HepG2 (cell line): Measurements from ENCODE around the gene GUCY2C. TPM values are rescaled to one million over a fixed set of nuclear protein-coding genes. Genes with fewer than 3 reads are reported as not detected.

Source experiments
- ATAC-seq: fragments of 200-7000 bp; cut with Tn5 transposase; 3 replicates; pipeline ENCODE4 v1.9.1; 2020; ENCODE audit warnings: mild to moderate bottlenecking, moderate library complexity
- BruUV-seq: library from RNA; stranded (reverse); fragments of 400-500 nt; replicated peaks from 2 replicates; lab custom pipeline; 2021; lab: Mats Ljungman, UMichigan
- CTCF ChIA-PET: fragments of 300-600 bp; formaldehyde crosslinking; extraction: SDS; loops from one replicate; lab custom pipeline; 2021; ENCODE audit warnings: low total read pairs, inconsistent platforms, low intra/inter-chr PET ratio; lab: Yijun Ruan, JAX
- POLR2A ChIA-PET: fragments of 350-600 bp; sonication (Branson Sonifier 250); formaldehyde crosslinking; loops from one replicate; lab custom pipeline; 2020; ENCODE audit warnings: antibody characterized with exemption, inconsistent platforms; lab: Yijun Ruan, JAX
- DNase-seq: peaks from one replicate; pipeline ENCODE4 v3.0.0-alpha.2; 2015; ENCODE audit warnings: low spot score
- FAIRE-seq: peaks from 3 replicates; lab custom pipeline; 2011; peaks lifted over from hg19 to GRCh38; lab: Jason Lieb, UNC
- H2AFZ ChIP-seq: one replicate; pipeline ENCODE4 v1.6.1; 2011; ENCODE audit warnings: low read length, inconsistent platforms
- H3K27ac ChIP-seq: fragments of 300-600 bp; 3 replicates; pipeline ENCODE4 v1.8.0; 2011; ENCODE audit warnings: mixed run types, mild to moderate bottlenecking, mixed read lengths, low read length, inconsistent platforms; ENCODE audit not compliant: insufficient read depth; ENCODE audit errors: extremely low read length
- H3K27me3 ChIP-seq, 2 experiments: fragments of 200-600 bp in 1 of 2; 2 replicates in 1 of 2; 3 replicates in 1 of 2; pipeline versions ENCODE4 v1.6.0 to v1.8.0; 2011; ENCODE audit warnings: low read length in 2 of 2, mild to moderate bottlenecking in 2 of 2, moderate library complexity in 2 of 2, inconsistent platforms in 1 of 2; ENCODE audit not compliant: insufficient read depth in 2 of 2, control insufficient read depth in 1 of 2
- H3K36me3 ChIP-seq, 2 experiments: fragments of 200-600 bp in 1 of 2; replicated peaks in 1 of 2; 2 replicates in 1 of 2; 3 replicates in 1 of 2; pipeline versions ENCODE4 v1.5.1 to v1.8.0; 2011; ENCODE audit warnings: low read length in 2 of 2, inconsistent platforms in 1 of 2; ENCODE audit not compliant: insufficient read depth in 2 of 2, control insufficient read depth in 1 of 2
- H3K4me1 ChIP-seq: 2 replicates; pipeline ENCODE4 v1.5.1; 2012; ENCODE audit warnings: low read length, inconsistent platforms; ENCODE audit not compliant: insufficient read depth
- H3K4me2 ChIP-seq: 2 replicates; pipeline ENCODE4 v1.6.0; 2011; ENCODE audit warnings: low read depth, low read length, inconsistent platforms
- H3K4me3 ChIP-seq, 3 experiments: fragments of 200-600 bp in 1 of 3; sonication (generic), shearing (Covaris generic) in 1 of 3; replicated peaks in 1 of 3; 2 replicates each; pipeline ENCODE4 v1.5.1; 2011 to 2016; ENCODE audit warnings: low read length in 3 of 3, inconsistent platforms in 2 of 3, low read depth in 2 of 3, mild to moderate bottlenecking in 2 of 3, control low read depth in 1 of 3, mixed read lengths in 1 of 3; ENCODE audit not compliant: insufficient read depth in 1 of 3
- H3K79me2 ChIP-seq: one replicate; pipeline ENCODE4 v1.6.1; 2011; ENCODE audit warnings: low read length, inconsistent platforms; ENCODE audit not compliant: insufficient read depth
- H3K9ac ChIP-seq: 2 replicates; pipeline ENCODE4 v1.6.0; 2011; ENCODE audit warnings: mild to moderate bottlenecking, low read depth, low read length, inconsistent platforms; ENCODE audit not compliant: insufficient read depth
- H3K9me3 ChIP-seq: 2 replicates; pipeline ENCODE4 v1.5.1; 2012; ENCODE audit warnings: mild to moderate bottlenecking, low read length
- H4K20me1 ChIP-seq: 2 replicates; pipeline ENCODE4 v1.6.0; 2011; ENCODE audit warnings: inconsistent platforms, mild to moderate bottlenecking, low read length, moderate library complexity; ENCODE audit not compliant: insufficient read depth
- ARID2 ChIP-seq: sonication (generic); formaldehyde crosslinking; IDR thresholded peaks from 2 replicates; pipeline ENCODE4 v1.8.1; 2022; ENCODE audit warnings: mild to moderate bottlenecking, missing genetic modification reagents, borderline replicate concordance
- FOXA1 ChIP-seq, 2 experiments: fragments of 450-650 bp in 1 of 2; sonication (generic) in 1 of 2; formaldehyde crosslinking in 1 of 2; IDR thresholded peaks; 2 replicates each; pipeline versions ENCODE4 v1.4.0 to v1.6.1; 2016 to 2020; ENCODE audit warnings: missing genetic modification reagents in 1 of 2
- PREB ChIP-seq: sonication (generic); formaldehyde crosslinking; IDR thresholded peaks from 2 replicates; pipeline ENCODE4 v1.4.0; 2020; ENCODE audit warnings: missing genetic modification reagents
- RCOR2 ChIP-seq: IDR thresholded peaks from 2 replicates; pipeline ENCODE4 v1.6.1; 2016; ENCODE audit warnings: missing biosample characterization, missing genetic modification reagents
- SP140L ChIP-seq: sonication (generic); formaldehyde crosslinking; IDR thresholded peaks from 2 replicates; pipeline ENCODE4 v1.4.0; 2020; ENCODE audit warnings: missing genetic modification reagents, borderline replicate concordance
- ZBTB21 ChIP-seq: sonication (generic); formaldehyde crosslinking; IDR thresholded peaks from 2 replicates; pipeline ENCODE4 v1.4.0; 2020; ENCODE audit warnings: missing genetic modification reagents
- ZNF33A ChIP-seq: sonication (generic); formaldehyde crosslinking; IDR thresholded peaks from 2 replicates; pipeline ENCODE4 v1.5.1; 2020; ENCODE audit warnings: missing genetic modification reagents, mild to moderate bottlenecking, moderate library complexity, borderline replicate concordance
- ZNF367 ChIP-seq: sonication (generic); formaldehyde crosslinking; IDR thresholded peaks from 2 replicates; pipeline ENCODE4 v1.4.0; 2020; ENCODE audit warnings: missing genetic modification reagents, borderline replicate concordance
- ZNF510 ChIP-seq: sonication (generic); formaldehyde crosslinking; IDR thresholded peaks from 2 replicates; pipeline ENCODE4 v1.4.0; 2020; ENCODE audit warnings: low read depth, mild to moderate bottlenecking, missing genetic modification reagents
- ZZZ3 ChIP-seq: sonication (generic); formaldehyde crosslinking; IDR thresholded peaks from 2 replicates; pipeline ENCODE4 v1.4.0; 2020; ENCODE audit warnings: missing genetic modification reagents, mild to moderate bottlenecking, borderline replicate concordance
- in situ Hi-C: cut with HindIII; loops from 2 replicates; pipeline ENCODE4 v1.10.0; 2017; ENCODE audit warnings: low pct_unique_long_range_greater_than_20kb; ENCODE audit not compliant: extremely low pct_ligation_motif_present
- intact Hi-C: fragments of 100-400 bp; cut with micrococcal nuclease; formaldehyde crosslinking; loops from one replicate; pipeline ENCODE4 v1.10.0; 2022; ENCODE audit not compliant: unreplicated experiment
- polyA plus RNA-seq, 8 experiments: library from polyadenylated mRNA; depleted of rRNA in 3 of 8; stranded (reverse) in 7 of 8; unstranded in 1 of 8; fragments of >200 nt; fragmentation: Illumina TruSeq in 4 of 8; extraction: Trizol in 4 of 8; gene quantifications; 2 replicates each; pipeline versions ENCODE4 v1.2.1 to v1.2.3, GENCODE V29; 2011 to 2016; ENCODE audit warnings: low read depth in 4 of 8, missing spikeins in 1 of 8, mixed read lengths in 1 of 8; ENCODE audit not compliant: insufficient read depth in 1 of 8
- total RNA-seq, 5 experiments: library from RNA; depleted of rRNA; stranded (reverse); fragments of >200 nt; fragmentation: Illumina TruSeq; extraction: Trizol; gene quantifications; 2 replicates each; pipeline ENCODE4 v1.2.3, GENCODE V29; 2016; ENCODE audit warnings: low read depth in 1 of 5
- TF ChIP-seq, protein P1 (sequence below): sonication (generic); formaldehyde crosslinking; IDR thresholded peaks from 2 replicates; pipeline ENCODE4 v1.9.0; 2022; ENCODE audit warnings: low read depth, missing genetic modification reagents
- TF ChIP-seq, protein P2 (sequence below): sonication (generic); formaldehyde crosslinking; IDR thresholded peaks from 2 replicates; pipeline ENCODE4 v1.5.1; 2020; ENCODE audit warnings: missing genetic modification reagents, mild to moderate bottlenecking, borderline replicate concordance

Gene GUCY2C
- total and polyA plus RNA-seq, 2 of the 13 experiments (the other 11 are each of a cell fraction or from before 2014, with no cell fraction given) = not detected

DNA sequence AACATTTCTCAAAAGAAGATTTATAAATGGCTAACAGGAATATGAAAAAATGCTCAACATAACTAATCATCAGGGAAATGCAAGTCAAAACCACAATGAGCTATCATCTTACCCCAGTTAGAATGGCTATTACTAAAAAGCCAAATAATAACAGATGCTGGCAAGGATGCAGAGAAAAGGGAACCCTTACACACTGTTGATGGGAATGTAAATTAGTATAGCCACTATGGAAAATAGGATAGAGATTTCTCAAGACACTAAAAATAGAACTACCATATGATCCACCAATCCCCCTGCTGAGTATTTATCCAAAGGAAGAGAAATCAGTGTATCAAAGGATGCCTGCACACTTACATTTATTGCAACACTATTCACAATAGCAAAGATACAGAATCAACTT is 58.3 kb downstream of the GUCY2C start:
- no peaks in the 10 kb centered on the region for H3K4me1 ChIP-seq
- ATAC-seq = no peak
- no peak overlapping the region for H3K4me2 ChIP-seq
- no peak overlapping the region for H3K4me3 ChIP-seq
- peaks cover 12% of the 10 kb centered on the region for H3K9me3 ChIP-seq
- no peak for DNase-seq
- BruUV-seq = no TSS peak
- H3K79me2 ChIP-seq = no peaks in the 10 kb centered on the region
- TF ChIP-seq ZNF33A (CRISPR knock-in tag) (no peak), ARID2 (CRISPR knock-in tag) (no peak), RCOR2 (no peak), FOXA1 (IDR thresholded peaks at IDR 0.05) (no peak), FOXA1 (CRISPR knock-in tag; IDR thresholded peaks at IDR 0.05) (no peak), ZBTB21 (no peak), PREB (CRISPR knock-in tag) (no peak), ZNF510 (no peak), ZNF367 (CRISPR knock-in tag) (no peak), ZZZ3 (CRISPR knock-in tag) (no peak), SP140L (no peak)
- TF ChIP-seq, protein P1, sequence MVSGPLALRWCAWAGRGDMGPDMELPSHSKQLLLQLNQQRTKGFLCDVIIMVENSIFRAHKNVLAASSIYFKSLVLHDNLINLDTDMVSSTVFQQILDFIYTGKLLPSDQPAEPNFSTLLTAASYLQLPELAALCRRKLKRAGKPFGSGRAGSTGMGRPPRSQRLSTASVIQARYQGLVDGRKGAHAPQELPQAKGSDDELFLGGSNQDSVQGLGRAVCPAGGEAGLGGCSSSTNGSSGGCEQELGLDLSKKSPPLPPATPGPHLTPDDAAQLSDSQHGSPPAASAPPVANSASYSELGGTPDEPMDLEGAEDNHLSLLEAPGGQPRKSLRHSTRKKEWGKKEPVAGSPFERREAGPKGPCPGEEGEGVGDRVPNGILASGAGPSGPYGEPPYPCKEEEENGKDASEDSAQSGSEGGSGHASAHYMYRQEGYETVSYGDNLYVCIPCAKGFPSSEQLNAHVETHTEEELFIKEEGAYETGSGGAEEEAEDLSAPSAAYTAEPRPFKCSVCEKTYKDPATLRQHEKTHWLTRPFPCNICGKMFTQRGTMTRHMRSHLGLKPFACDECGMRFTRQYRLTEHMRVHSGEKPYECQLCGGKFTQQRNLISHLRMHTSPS = no peak
- TF ChIP-seq, protein P2, sequence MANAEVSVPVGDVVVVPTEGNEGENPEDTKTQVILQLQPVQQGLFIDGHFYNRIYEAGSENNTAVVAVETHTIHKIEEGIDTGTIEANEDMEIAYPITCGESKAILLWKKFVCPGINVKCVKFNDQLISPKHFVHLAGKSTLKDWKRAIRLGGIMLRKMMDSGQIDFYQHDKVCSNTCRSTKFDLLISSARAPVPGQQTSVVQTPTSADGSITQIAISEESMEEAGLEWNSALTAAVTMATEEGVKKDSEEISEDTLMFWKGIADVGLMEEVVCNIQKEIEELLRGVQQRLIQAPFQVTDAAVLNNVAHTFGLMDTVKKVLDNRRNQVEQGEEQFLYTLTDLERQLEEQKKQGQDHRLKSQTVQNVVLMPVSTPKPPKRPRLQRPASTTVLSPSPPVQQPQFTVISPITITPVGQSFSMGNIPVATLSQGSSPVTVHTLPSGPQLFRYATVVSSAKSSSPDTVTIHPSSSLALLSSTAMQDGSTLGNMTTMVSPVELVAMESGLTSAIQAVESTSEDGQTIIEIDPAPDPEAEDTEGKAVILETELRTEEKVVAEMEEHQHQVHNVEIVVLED (CRISPR knock-in tag) = no peak
- H4K20me1 ChIP-seq = no peaks in the 10 kb centered on the region
- no peaks in the 10 kb centered on the region for H3K36me3 ChIP-seq
- CTCF ChIA-PET = no interaction called here
- no peak overlapping the region for H3K9ac ChIP-seq
- H2AFZ ChIP-seq = no peak overlapping the region
- H3K27ac ChIP-seq = no peak overlapping the region
- POLR2A ChIA-PET = no interaction called here
- H3K27me3 ChIP-seq = no peaks in the 10 kb centered on the region
- in situ Hi-C loops = no loop called here
- FAIRE-seq = no peak
- intact Hi-C loops = loop anchor here (10.0 kb wide), 2 partner anchors 357 to 403 kb away; no protein-coding TSS in a partner anchor
